HG03439 (cell line): ENCODE data around the gene ARHGEF17.

ENCODE experiments used
- ATAC-seq: cut with Tn5 transposase; IDR thresholded peaks from one replicate; pipeline ENCODE4 v1.9.1; 2021; ENCODE audit warnings: mild to moderate bottlenecking, moderate library complexity; ENCODE audit not compliant: unreplicated experiment

Gene ARHGEF17

GRCh38 chr11:73404048-73404447 lies 96.0 kb downstream of the ARHGEF17 start:
- ATAC-seq: no peak

GRCh38 chr11:73404506-73405145 lies 96.5 kb downstream of the ARHGEF17 start:
- no peak for ATAC-seq

GRCh38 chr11:73405146-73405510 lies 97.1 kb downstream of the ARHGEF17 start:
- no peak for ATAC-seq

GRCh38 chr11:73406131-73406530 lies 98.1 kb downstream of the ARHGEF17 start:
- ATAC-seq: no peak

GRCh38 chr11:73406619-73407018 lies 98.5 kb downstream of the ARHGEF17 start:
- ATAC-seq: no peak

GRCh38 chr11:73409431-73409830 lies 101.4 kb downstream of the ARHGEF17 start:
- ATAC-seq: no peak

- ATAC-seq: no peak
Observed at GRCh38 chr11:73410627-73411026, 102.6 kb downstream of the ARHGEF17 start.

- ATAC-seq: no peak
Observed at GRCh38 chr11:73411031-73411430, 103.0 kb downstream of the ARHGEF17 start.

GRCh38 chr11:73412308-73412707 lies 104.2 kb downstream of the ARHGEF17 start:
- no peak for ATAC-seq

- no peak for ATAC-seq
Observed at GRCh38 chr11:73413256-73413655, 105.2 kb downstream of the ARHGEF17 start.

GRCh38 chr11:73414977-73415651 lies 107.0 kb downstream of the ARHGEF17 start:
- ATAC-seq: no peak

- no peak for ATAC-seq
Observed at GRCh38 chr11:73415854-73416615, 108.0 kb downstream of the ARHGEF17 start.

GRCh38 chr11:73416786-73417185 lies 108.7 kb downstream of the ARHGEF17 start:
- no peak for ATAC-seq
